Colon (tissue), 2 donors: Measurements from ENCODE around the gene SMTN.
"Not testable (repeated sequence)": the region's sequence is repeated elsewhere in the genome, so short reads cannot be mapped to it uniquely, and the experiment has no call there.

Source experiments
- FAIRE-seq: peaks from 2 replicates; lab custom pipeline; 2012; peaks lifted over from hg19 to GRCh38; lab: Jason Lieb, UNC
- donor health status: control.
- donor health status: control.

Gene SMTN

GRCh38 chr22:31080848-31081649 lies at the start of gene SMTN:
SMTN (plus strand) TSS chr22:31081318; CDS start chr22:31083259, 1,941 bp downstream.
- FAIRE-seq = no peak

GRCh38 chr22:31036671-31037550 lies 44.2 kb upstream of the SMTN start:
- FAIRE-seq = no peak

- no peak for FAIRE-seq
These were observed 42.4 kb upstream of the SMTN start for GRCh38 chr22:31038686-31039085.

- no peak for FAIRE-seq
These were observed 41.7 kb upstream of the SMTN start for GRCh38 chr22:31039393-31039792.

GRCh38 chr22:31040542-31041398 lies 40.3 kb upstream of the SMTN start:
- FAIRE-seq = no peak

- FAIRE-seq = no peak
These were observed 36.8 kb upstream of the SMTN start for GRCh38 chr22:31044262-31044861.

- no peak for FAIRE-seq
These were observed 35.1 kb upstream of the SMTN start for GRCh38 chr22:31045900-31046538.

- FAIRE-seq = no peak
These were observed 34.4 kb upstream of the SMTN start for GRCh38 chr22:31046539-31047226.

GRCh38 chr22:31048570-31048969 lies 32.5 kb upstream of the SMTN start:
- no peak for FAIRE-seq

GRCh38 chr22:31049815-31050420 lies 31.2 kb upstream of the SMTN start:
- no peak for FAIRE-seq

GRCh38 chr22:31055117-31055634 lies 25.9 kb upstream of the SMTN start:
- FAIRE-seq = no peak

GRCh38 chr22:31055635-31056159 lies 25.4 kb upstream of the SMTN start:
- FAIRE-seq = no peak

GRCh38 chr22:31056986-31057599 lies 24.0 kb upstream of the SMTN start:
- no peak for FAIRE-seq

GRCh38 chr22:31059663-31060062 lies 21.5 kb upstream of the SMTN start:
- not testable (repeated sequence) for FAIRE-seq

- no peak for FAIRE-seq
These were observed 18.4 kb upstream of the SMTN start for GRCh38 chr22:31062566-31063230.

GRCh38 chr22:31064369-31064768 lies 16.7 kb upstream of the SMTN start:
- no peak for FAIRE-seq

GRCh38 chr22:31068970-31069369 lies 12.1 kb upstream of the SMTN start:
- no peak for FAIRE-seq

GRCh38 chr22:31069691-31070314 lies 11.3 kb upstream of the SMTN start:
- not testable (repeated sequence) for FAIRE-seq
